K562 (cell line): ENCODE measurements around the gene PAM. TPM values are rescaled to one million over a fixed set of nuclear protein-coding genes. Genes with fewer than 3 reads are reported as not detected.

Experiments
- ATAC-seq: fragments of 200-7000 bp; cut with Tn5 transposase; 3 replicates; pipeline ENCODE4 v1.9.1; 2020; ENCODE audit warnings: moderate library complexity
- BruUV-seq: library from RNA; stranded (reverse); fragments of 400-500 nt; replicated peaks from 2 replicates; lab custom pipeline; 2021; lab: Mats Ljungman, UMichigan
- CTCF ChIA-PET: fragments of 300-600 bp; formaldehyde crosslinking; extraction: SDS; loops from one replicate; lab custom pipeline; 2021; ENCODE audit warnings: low intra/inter-chr PET ratio; lab: Yijun Ruan, JAX
- POLR2A ChIA-PET: fragments of 300-600, 350-650 bp; sonication (Branson Sonifier 250); formaldehyde crosslinking; extraction: SDS; loops from one replicate; lab custom pipeline; 2021; ENCODE audit warnings: antibody characterized with exemption, inconsistent platforms; lab: Yijun Ruan, JAX
- DNase-seq, 4 experiments: peaks; one replicate each; pipeline versions ENCODE4 v3.0.0 to v3.0.0-alpha.2; 2011 to 2018; ENCODE audit warnings: low spot score in 3 of 4, mixed read lengths in 3 of 4; ENCODE audit errors: extremely low read depth in 1 of 4
- FAIRE-seq: peaks from 2 replicates; lab custom pipeline; 2011; peaks lifted over from hg19 to GRCh38; lab: Jason Lieb, UNC
- H2AFZ ChIP-seq: 2 replicates; pipeline ENCODE4 v1.6.0; 2011; ENCODE audit warnings: low read depth, low read length, control low read depth, inconsistent platforms
- H3K27ac ChIP-seq: fragments of 200-600 bp; 3 replicates; pipeline ENCODE4 v1.8.0; 2011; ENCODE audit warnings: low read depth, mild to moderate bottlenecking, control low read depth, inconsistent platforms, low read length, moderate library complexity, mixed read lengths; ENCODE audit errors: extremely low read depth
- H3K27me3 ChIP-seq, 2 experiments: fragments of 300-600 bp in 1 of 2; 2 replicates in 1 of 2; 3 replicates in 1 of 2; pipeline versions ENCODE4 v1.6.0 to v1.8.0; 2011; ENCODE audit warnings: inconsistent platforms in 2 of 2, low read length in 2 of 2, mild to moderate bottlenecking in 1 of 2, mixed read lengths in 1 of 2, moderate library complexity in 1 of 2; ENCODE audit not compliant: control insufficient read depth in 2 of 2, insufficient read depth in 2 of 2
- H3K36me3 ChIP-seq: fragments of 300-600 bp; 3 replicates; pipeline ENCODE4 v1.8.0; 2011; ENCODE audit warnings: mild to moderate bottlenecking, low read length, inconsistent platforms; ENCODE audit not compliant: control insufficient read depth, insufficient read depth
- H3K4me1 ChIP-seq, 2 experiments: fragments of 200-600 bp in 1 of 2; replicated peaks in 1 of 2; 2 replicates in 1 of 2; 3 replicates in 1 of 2; pipeline versions ENCODE4 v1.5.1 to v1.8.0; 2011; ENCODE audit warnings: inconsistent platforms in 2 of 2, low read length in 2 of 2, mild to moderate bottlenecking in 1 of 2, mixed read lengths in 1 of 2, moderate library complexity in 1 of 2; ENCODE audit not compliant: control insufficient read depth in 2 of 2, insufficient read depth in 2 of 2
- H3K4me2 ChIP-seq: 2 replicates; pipeline ENCODE4 v1.6.1; 2011; ENCODE audit warnings: low read length, control low read depth, inconsistent platforms, mixed read lengths; ENCODE audit not compliant: insufficient read depth
- H3K4me3 ChIP-seq: fragments of 200-600 bp; sonication (generic), shearing (Covaris generic); 2 replicates; pipeline ENCODE4 v1.5.1; 2016; ENCODE audit warnings: control low read depth, inconsistent platforms
- H3K79me2 ChIP-seq: fragments of 200-600 bp; 3 replicates; pipeline ENCODE4 v1.8.0; 2011; ENCODE audit warnings: low read length, inconsistent platforms; ENCODE audit not compliant: control insufficient read depth, insufficient read depth
- H3K9ac ChIP-seq, 2 experiments: 2 replicates each; pipeline versions ENCODE4 v1.6.0 to v1.6.1; 2011; ENCODE audit warnings: low read depth in 2 of 2, low read length in 2 of 2, control low read depth in 1 of 2, inconsistent platforms in 1 of 2, mild to moderate bottlenecking in 1 of 2, mixed read lengths in 1 of 2; ENCODE audit not compliant: insufficient read depth in 1 of 2
- H3K9me1 ChIP-seq: one replicate; pipeline ENCODE4 v1.6.0; 2011; ENCODE audit warnings: inconsistent platforms, mild to moderate bottlenecking, low read length, moderate library complexity; ENCODE audit not compliant: control insufficient read depth, insufficient read depth
- H3K9me3 ChIP-seq: replicated peaks from 2 replicates; pipeline ENCODE4 v1.5.1; 2011; ENCODE audit warnings: low read depth, low read length, inconsistent platforms; ENCODE audit not compliant: control insufficient read depth, insufficient read depth
- H4K20me1 ChIP-seq: replicated peaks from 2 replicates; pipeline ENCODE4 v1.6.1; 2011; ENCODE audit warnings: low read length, inconsistent platforms, mixed read lengths; ENCODE audit not compliant: control insufficient read depth, insufficient read depth
- CREB1 ChIP-seq, 2 experiments: sonication (generic) in 1 of 2; formaldehyde crosslinking in 1 of 2; IDR thresholded peaks; 2 replicates each; pipeline versions ENCODE4 v1.6.1 to v1.8.0; 2012 to 2022; ENCODE audit warnings: inconsistent platforms in 1 of 2, mild to moderate bottlenecking in 1 of 2, missing genetic modification reagents in 1 of 2, moderate library complexity in 1 of 2
- EZH2 ChIP-seq: IDR thresholded peaks from 2 replicates; pipeline ENCODE4 v1.6.1; 2012; ENCODE audit warnings: low read depth, mild to moderate bottlenecking, inconsistent platforms, low read length, borderline replicate concordance
- HDAC8 ChIP-seq: fragments of 450-650 bp; IDR thresholded peaks from 2 replicates; pipeline ENCODE4 v1.6.1; 2016; ENCODE audit warnings: mild to moderate bottlenecking, missing genetic modification characterization, moderate library complexity, missing compliant biosample characterization
- IFI16 ChIP-seq: fragments of 250-450 bp; sonication (Bioruptor Pico); IDR thresholded peaks from 2 replicates; pipeline ENCODE4 v2.1.2; 2022; ENCODE audit warnings: mild to moderate bottlenecking, inconsistent platforms
- KDM5B ChIP-seq: fragments of 200-600 bp; sonication (generic); IDR thresholded peaks from 2 replicates; pipeline ENCODE4 v1.6.1; 2012; ENCODE audit warnings: low read depth, mild to moderate bottlenecking, moderate library complexity, low read length, control low read depth, inconsistent platforms; ENCODE audit not compliant: insufficient replicate concordance
- MCM2 ChIP-seq: fragments of 450-650 bp; IDR thresholded peaks from 2 replicates; pipeline ENCODE4 v1.6.1; 2017; ENCODE audit warnings: low read depth, mild to moderate bottlenecking
- NCOR1 ChIP-seq: fragments of 450-650 bp; IDR thresholded peaks from 2 replicates; pipeline ENCODE4 v1.6.1; 2016; ENCODE audit warnings: mild to moderate bottlenecking, moderate library complexity
- PML ChIP-seq: IDR thresholded peaks from 2 replicates; pipeline ENCODE4 v1.6.1; 2012; ENCODE audit warnings: low read length, inconsistent platforms
- RBM17 ChIP-seq: fragments of 200-400 bp; formaldehyde crosslinking; IDR thresholded peaks from 2 replicates; pipeline ENCODE4 v1.6.1; 2017; ENCODE audit warnings: low read depth, mild to moderate bottlenecking, low read length, borderline replicate concordance
- SAFB2 ChIP-seq: fragments of 200-400 bp; formaldehyde crosslinking; IDR thresholded peaks from 2 replicates; pipeline ENCODE4 v1.6.1; 2018; ENCODE audit warnings: borderline replicate concordance, low read length, low read depth, moderate library complexity; ENCODE audit not compliant: severe bottlenecking
- SMARCB1 ChIP-seq: IDR thresholded peaks from 2 replicates; pipeline ENCODE4 v1.6.1; 2011; ENCODE audit warnings: improper control_type of control experiment, low read depth; ENCODE audit not compliant: insufficient read length
- SMC3 ChIP-seq: conservative IDR thresholded peaks from 2 replicates; pipeline ENCODE4 v1.6.1; 2011; ENCODE audit warnings: low read depth, low read length, improper control_type of control experiment; ENCODE audit not compliant: insufficient read depth
- ZNF316 ChIP-seq: fragments of 450-650 bp; IDR thresholded peaks from 2 replicates; pipeline ENCODE4 v1.6.1; 2016
- ZNF561 ChIP-seq: fragments of 450-650 bp; formaldehyde crosslinking; conservative IDR thresholded peaks from 2 replicates; pipeline ENCODE4 v1.4.0; 2020; ENCODE audit warnings: mild to moderate bottlenecking, moderate library complexity
- WGBS: fragments of 100-300 bp; shearing (Covaris generic); methylation state at CpG from one replicate; pipeline ENCODE4 v1.1.6; 2016; ENCODE audit warnings: low coverage, mixed read lengths; ENCODE audit not compliant: insufficient coverage; ENCODE audit errors: missing lambda C conversion rate; 5-methylcytosine and 5-hydroxymethylcytosine counted together
- in situ Hi-C: fragments of 300-500 bp; cut with MboI; formaldehyde crosslinking; loops from 4 replicates; pipeline ENCODE4 v1.15.0; 2018; ENCODE audit warnings: inconsistent platforms, mixed read lengths
- intact Hi-C: fragments of 100-400 bp; cut with micrococcal nuclease; formaldehyde crosslinking; loops from 2 replicates; pipeline ENCODE4 v1.14.2; 2022
- polyA plus RNA-seq, 8 experiments: library from polyadenylated mRNA; depleted of rRNA in 4 of 8; stranded (reverse) in 5 of 8; unstranded in 3 of 8; fragments of >200 nt; fragmentation: Nextera tagmentation in 2 of 8; fragmentation: Illumina TruSeq in 1 of 8; extraction: Ambion mirVana in 2 of 8; extraction: Trizol in 1 of 8; gene quantifications; 2 replicates each; pipeline versions ENCODE4 v1.2.1 to v1.2.3, GENCODE V29; 2011 to 2014; ENCODE audit warnings: inconsistent platforms in 1 of 8, missing spikeins in 1 of 8
- total RNA-seq, 7 experiments: library from RNA; depleted of rRNA in 6 of 7; stranded (reverse); fragments of >200 nt in 6 of 7; fragmentation: Illumina TruSeq in 2 of 7; extraction: Trizol in 2 of 7; gene quantifications; 2 replicates each; pipeline versions ENCODE4 v1.2.1 to v1.2.3, GENCODE V29; 2011 to 2021; ENCODE audit warnings: low replicate concordance in 1 of 7

PAM gene
- total and polyA plus RNA-seq, 9 of the 15 experiments (the other 6 are each of a cell fraction or from before 2014, with no cell fraction given) = 0.39 to 3.1 (median 0.77) TPM

DNA sequence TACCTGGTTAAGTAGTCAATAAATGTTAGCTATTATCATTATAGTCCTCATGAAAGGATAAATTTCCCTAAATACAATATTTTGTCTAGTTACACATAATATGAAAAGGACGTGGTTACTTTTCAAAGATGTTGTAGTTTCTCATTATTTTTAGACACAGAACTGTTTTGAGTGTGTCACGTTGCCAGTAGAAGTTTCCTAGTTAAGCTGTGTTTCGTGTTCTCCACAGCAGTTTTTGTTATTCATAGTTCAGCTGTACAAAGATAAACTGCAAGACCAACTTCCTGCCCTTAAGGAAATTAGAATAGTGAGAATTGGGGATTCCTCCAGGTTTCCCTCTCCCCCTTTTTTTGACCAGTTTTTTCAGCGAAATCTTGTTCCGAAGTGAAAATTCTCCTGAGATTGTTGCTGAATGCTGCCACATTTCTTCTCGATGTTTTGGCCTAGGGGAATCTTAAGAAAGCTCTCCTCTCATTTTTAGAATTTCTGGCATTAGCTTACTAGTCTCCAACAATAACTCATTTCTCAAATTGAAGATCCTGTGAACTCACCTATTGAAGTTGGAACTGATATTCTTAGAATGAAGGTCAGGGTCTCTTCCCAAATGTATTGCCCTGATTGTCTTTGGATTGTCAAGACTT is 176.1 kb downstream of the PAM start:
- Histone ChIP-seq H3K79me2 (no peaks in the 10 kb centered on the region), H3K9me3 (no peaks in the 10 kb centered on the region), H3K9me1 (no peaks in the 10 kb centered on the region), H3K4me3 (no peak overlapping the region), H3K27me3 (no peaks in the 10 kb centered on the region), H2AFZ (no peak overlapping the region), H4K20me1 (no peaks in the 10 kb centered on the region), H3K4me2 (no peak overlapping the region), H3K4me1 (no peaks in the 10 kb centered on the region), H3K27ac (no peak overlapping the region), H3K9ac (no peak overlapping the region), H3K36me3 (no peaks in the 10 kb centered on the region)
- ChIA-PET CTCF (no interaction called here), POLR2A (interaction anchor here (0.7 to 1.3 kb wide), 3 partner anchors 17 to 21 kb away, joined by 3 read pairs; no protein-coding TSS in a partner anchor)
- intact Hi-C loops (no loop called here), in situ Hi-C loops (loop anchor here (5.0 kb wide), 1 partner anchor 71 kb away; no protein-coding TSS in a partner anchor)
- WGBS = 0% methylated on average over 6 of the region's 6 CpGs
- no peak for TF ChIP-seq PML
- no peak for TF ChIP-seq NCOR1
- no peak for TF ChIP-seq KDM5B
- TF ChIP-seq RBM17 = no peak
- no peak for TF ChIP-seq CREB1 (IDR thresholded peaks at IDR 0.05)
- no peak for TF ChIP-seq CREB1 (CRISPR knock-in tag; IDR thresholded peaks at IDR 0.05)
- ATAC-seq (no peak), FAIRE-seq (no peak), DNase-seq (no peak)
- no TSS peak for BruUV-seq

DNA sequence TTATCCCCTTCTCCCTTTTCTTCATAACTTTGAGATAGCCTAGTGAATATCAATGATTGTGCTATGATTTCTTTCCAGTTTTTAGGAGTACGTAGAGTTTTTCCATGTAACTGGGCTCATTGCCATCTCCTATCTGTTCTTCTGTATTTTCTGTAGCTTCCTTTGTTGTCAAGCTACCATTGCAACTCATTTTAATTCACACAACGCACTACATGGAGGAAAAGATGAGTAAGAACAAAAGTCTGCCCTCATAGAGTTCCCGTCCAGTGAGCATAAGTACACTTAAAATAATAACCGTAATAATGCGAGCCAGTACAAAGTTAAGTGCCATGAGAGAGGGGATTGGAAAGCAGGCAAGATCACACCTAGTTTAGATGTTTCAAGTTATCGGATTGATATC is 177.7 kb downstream of the PAM start:
- POLR2A ChIA-PET = no interaction called here
- whole genome bisulfite sequencing = 4% methylated on average over 6 of the region's 6 CpGs
- H3K79me2 ChIP-seq = no peaks in the 10 kb centered on the region
- intact Hi-C loops (no loop called here), in situ Hi-C loops (loop anchor here (5.0 kb wide), 1 partner anchor 70 kb away; no protein-coding TSS in a partner anchor)
- H3K27me3 ChIP-seq = no peaks in the 10 kb centered on the region
- no peak overlapping the region for H3K4me2 ChIP-seq
- H3K36me3 ChIP-seq = no peaks in the 10 kb centered on the region
- no peaks in the 10 kb centered on the region for H3K9me1 ChIP-seq
- no TSS peak for BruUV-seq
- no peak for DNase-seq
- CTCF ChIA-PET = no interaction called here
- H3K27ac ChIP-seq = no peak overlapping the region
- no peak overlapping the region for H2AFZ ChIP-seq
- FAIRE-seq = no peak
- H3K9ac ChIP-seq = no peak overlapping the region
- H3K4me1 ChIP-seq = no peaks in the 10 kb centered on the region
- H3K4me3 ChIP-seq = no peak overlapping the region
- H3K9me3 ChIP-seq = no peaks in the 10 kb centered on the region
- TF ChIP-seq MCM2 (no peak), ZNF316 (no peak), IFI16 (CRISPR knock-in tag) (no peak), ZNF561 (CRISPR knock-in tag) (no peak), SAFB2 (no peak), SMARCB1 (no peak), SMC3 (no peak), HDAC8 (tag) (no peak), EZH2 (no peak)
- H4K20me1 ChIP-seq = no peaks in the 10 kb centered on the region
- no peak for ATAC-seq
